Mesenchymal stem cell (in vitro differentiated cells and primary cell): ENCODE measurements around the gene SFMBT2.

ENCODE experiments used
- DNase-seq: peaks from one replicate; pipeline ENCODE4 v3.0.0-alpha.2; 2013
- H2AFZ ChIP-seq: one replicate; pipeline ENCODE4 v1.6.1; 2013; ENCODE audit warnings: low read depth, mild to moderate bottlenecking, control low read depth, inconsistent platforms, low read length, moderate library complexity
- H2AK5ac ChIP-seq: 2 replicates; pipeline ENCODE4 v1.6.1; 2013; ENCODE audit warnings: low read length, moderate library complexity, mild to moderate bottlenecking, inconsistent platforms; ENCODE audit not compliant: severe bottlenecking
- H2BK120ac ChIP-seq: one replicate; pipeline ENCODE4 v1.6.1; 2013; ENCODE audit warnings: low read depth, mild to moderate bottlenecking, inconsistent platforms, low read length, moderate library complexity
- H2BK12ac ChIP-seq, 2 experiments: one replicate each; pipeline ENCODE4 v1.6.1; 2013; ENCODE audit warnings: inconsistent platforms in 2 of 2, low read length in 2 of 2, mild to moderate bottlenecking in 2 of 2, moderate library complexity in 2 of 2, control low read depth in 1 of 2
- H2BK15ac ChIP-seq: one replicate; pipeline ENCODE4 v1.6.1; 2013; ENCODE audit warnings: mild to moderate bottlenecking, low read depth, inconsistent platforms; ENCODE audit not compliant: poor library complexity, severe bottlenecking
- H2BK5ac ChIP-seq: 2 replicates; pipeline ENCODE4 v1.6.1; 2013; ENCODE audit warnings: low read depth, mild to moderate bottlenecking, low read length, control low read depth, inconsistent platforms; ENCODE audit not compliant: poor library complexity, severe bottlenecking
- H3K14ac ChIP-seq, 2 experiments: one replicate each; pipeline ENCODE4 v1.6.1; 2013; ENCODE audit warnings: inconsistent platforms in 2 of 2, low read length in 2 of 2, control low read depth in 1 of 2, mild to moderate bottlenecking in 1 of 2, moderate library complexity in 1 of 2
- H3K18ac ChIP-seq, 2 experiments: one replicate each; pipeline ENCODE4 v1.6.1; 2013; ENCODE audit warnings: inconsistent platforms in 2 of 2, low read length in 2 of 2, control low read depth in 1 of 2, low read depth in 1 of 2, mild to moderate bottlenecking in 1 of 2
- H3K23ac ChIP-seq, 2 experiments: one replicate each; pipeline ENCODE4 v1.6.1; 2013; ENCODE audit warnings: inconsistent platforms in 2 of 2, low read length in 2 of 2, mild to moderate bottlenecking in 2 of 2, moderate library complexity in 2 of 2, control low read depth in 1 of 2
- H3K27ac ChIP-seq: 2 replicates; pipeline ENCODE4 v1.5.1; 2013; ENCODE audit warnings: mild to moderate bottlenecking, moderate library complexity, low read length, control low read depth, inconsistent platforms; ENCODE audit not compliant: poor library complexity, severe bottlenecking
- H3K27me3 ChIP-seq, 2 experiments: 2 replicates each; pipeline versions ENCODE4 v1.6.1 to v1.7.0; 2013; ENCODE audit warnings: low read length in 2 of 2, mild to moderate bottlenecking in 2 of 2, moderate library complexity in 2 of 2, control low read depth in 1 of 2, inconsistent platforms in 1 of 2; ENCODE audit not compliant: control insufficient read depth in 1 of 2, insufficient read depth in 1 of 2
- H3K36me3 ChIP-seq, 2 experiments: 2 replicates each; pipeline versions ENCODE4 v1.6.1 to v1.7.0; 2013; ENCODE audit warnings: low read length in 2 of 2, control low read depth in 1 of 2, inconsistent platforms in 1 of 2, low read depth in 1 of 2, mild to moderate bottlenecking in 1 of 2; ENCODE audit not compliant: insufficient read depth in 2 of 2, control insufficient read depth in 1 of 2
- H3K4ac ChIP-seq, 2 experiments: one replicate each; pipeline ENCODE4 v1.6.1; 2013; ENCODE audit warnings: inconsistent platforms in 2 of 2, low read length in 2 of 2, mild to moderate bottlenecking in 2 of 2, moderate library complexity in 2 of 2, control low read depth in 1 of 2, low read depth in 1 of 2
- H3K4me1 ChIP-seq: 2 replicates; pipeline ENCODE4 v1.6.1; 2013; ENCODE audit warnings: low read depth, low read length, control low read depth; ENCODE audit not compliant: control insufficient read depth, insufficient read depth
- H3K4me2 ChIP-seq: 2 replicates; pipeline ENCODE4 v1.6.1; 2013; ENCODE audit warnings: low read length, mild to moderate bottlenecking, inconsistent platforms; ENCODE audit not compliant: poor library complexity, severe bottlenecking
- H3K4me3 ChIP-seq, 2 experiments: 2 replicates each; pipeline versions ENCODE4 v1.5.1 to v1.7.0; 2013; ENCODE audit warnings: low read length in 2 of 2, mild to moderate bottlenecking in 2 of 2, control low read depth in 1 of 2, low read depth in 1 of 2; ENCODE audit not compliant: insufficient read depth in 1 of 2
- H3K79me1 ChIP-seq: replicated peaks from 2 replicates; pipeline ENCODE4 v1.6.1; 2013; ENCODE audit warnings: mild to moderate bottlenecking, control low read depth, low read length, inconsistent platforms; ENCODE audit not compliant: poor library complexity, severe bottlenecking
- H3K9ac ChIP-seq: 2 replicates; pipeline ENCODE4 v1.7.0; 2013; ENCODE audit warnings: mild to moderate bottlenecking, low read length, moderate library complexity
- H3K9me3 ChIP-seq: 2 replicates; pipeline ENCODE4 v1.7.0; 2013; ENCODE audit warnings: mild to moderate bottlenecking, low read length; ENCODE audit not compliant: control insufficient read depth
- H4K8ac ChIP-seq: one replicate; pipeline ENCODE4 v1.6.1; 2013; ENCODE audit warnings: inconsistent platforms, mild to moderate bottlenecking, low read length, moderate library complexity
- H4K91ac ChIP-seq: one replicate; pipeline ENCODE4 v1.6.1; 2013; ENCODE audit warnings: mild to moderate bottlenecking, low read length, inconsistent platforms
- WGBS: methylation state at CpG from one replicate; pipeline ENCODE4 v1.1.7; 2013; ENCODE audit warnings: mixed read lengths; 5-methylcytosine and 5-hydroxymethylcytosine counted together

The SFMBT2 gene

DNA sequence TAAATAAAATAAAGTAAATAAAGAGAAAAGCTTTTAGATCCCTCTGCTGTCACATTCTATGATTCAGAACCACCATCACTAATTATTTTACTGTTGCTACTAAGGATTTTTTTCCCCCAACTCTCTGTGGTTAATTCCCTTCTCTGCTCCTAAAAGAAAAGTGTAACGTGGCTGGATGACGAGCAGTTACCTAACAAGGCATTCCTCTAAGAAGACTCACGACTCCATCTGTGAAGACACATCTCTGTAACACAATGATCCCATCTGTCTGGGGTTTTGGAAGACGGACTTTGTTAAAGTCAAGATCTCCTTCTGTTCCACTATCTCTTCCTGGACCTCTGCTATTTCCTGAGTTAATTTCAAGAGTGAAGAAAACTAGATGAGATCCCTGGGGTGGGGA lies 179.9 kb downstream of the SFMBT2 start:
- no peak overlapping the region for H3K14ac ChIP-seq
- whole genome bisulfite sequencing: 21% methylated on average over 2 of the region's 4 CpGs
- no peaks in the 10 kb centered on the region for H3K27me3 ChIP-seq

DNA sequence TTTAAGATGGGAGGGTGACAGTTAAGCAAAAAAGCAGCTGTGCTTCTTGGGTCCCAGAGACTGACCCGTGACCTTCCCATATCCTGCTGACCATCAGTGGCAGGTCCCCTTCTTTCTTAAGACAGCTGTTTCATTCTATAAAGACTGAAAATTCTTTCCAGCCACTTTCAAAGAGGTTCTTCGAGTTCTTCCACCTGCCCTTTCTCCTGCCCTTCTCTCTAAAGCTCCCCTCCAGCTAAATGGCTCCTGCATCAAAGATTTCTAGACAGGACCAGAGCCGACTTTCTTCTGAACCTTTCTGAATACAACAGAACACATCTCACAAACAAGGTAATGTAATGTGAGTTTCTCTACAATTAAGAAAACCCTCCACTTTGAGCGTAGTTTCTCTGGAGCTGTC lies 180.8 kb downstream of the SFMBT2 start:
- H3K36me3 ChIP-seq: peaks cover 0 to 23% of the 10 kb centered on the region in 2 experiments
- no peak overlapping the region for H3K23ac ChIP-seq
- no peak overlapping the region for H3K4me2 ChIP-seq
- H3K4me3 ChIP-seq: no peak overlapping the region
- no peak overlapping the region for H2AK5ac ChIP-seq
- no peaks in the 10 kb centered on the region for H3K9me3 ChIP-seq
- H3K18ac ChIP-seq: no peak overlapping the region
- H3K79me1 ChIP-seq: no peaks in the 10 kb centered on the region
- no peak overlapping the region for H2AFZ ChIP-seq
- H2BK12ac ChIP-seq: no peak overlapping the region
- H2BK15ac ChIP-seq: no peak overlapping the region
- H2BK120ac ChIP-seq: no peak overlapping the region
- no peak overlapping the region for H3K9ac ChIP-seq
- no peak overlapping the region for H3K14ac ChIP-seq
- no peaks in the 10 kb centered on the region for H3K27me3 ChIP-seq
- no peak overlapping the region for H4K8ac ChIP-seq
- DNase-seq: no peak
- H3K27ac ChIP-seq: no peak overlapping the region
- H3K4me1 ChIP-seq: no peaks in the 10 kb centered on the region
- H4K91ac ChIP-seq: no peak overlapping the region
- 93% methylated on average over 4 of the region's 4 CpGs for WGBS
- no peak overlapping the region for H2BK5ac ChIP-seq
- no peak overlapping the region for H3K4ac ChIP-seq

More for the DNA sequence above, 179.9 kb downstream of the SFMBT2 start:
- no peak overlapping the region for H3K23ac ChIP-seq
- no peak overlapping the region for H3K4ac ChIP-seq
- H2BK15ac ChIP-seq: no peak overlapping the region
- no peak overlapping the region for H3K18ac ChIP-seq
- H3K4me2 ChIP-seq: no peak overlapping the region
- peak; percentile 71 for DNase-seq
- no peak overlapping the region for H2AFZ ChIP-seq
- no peaks in the 10 kb centered on the region for H3K9me3 ChIP-seq
- H3K4me3 ChIP-seq: no peak overlapping the region
- no peak overlapping the region for H2BK12ac ChIP-seq
- peaks cover 0 to 19% of the 10 kb centered on the region in 2 experiments for H3K36me3 ChIP-seq
- no peak overlapping the region for H3K9ac ChIP-seq
- no peak overlapping the region for H2BK5ac ChIP-seq
- H4K8ac ChIP-seq: no peak overlapping the region
- H3K79me1 ChIP-seq: no peaks in the 10 kb centered on the region
- no peak overlapping the region for H4K91ac ChIP-seq
- no peak overlapping the region for H3K27ac ChIP-seq
- H2AK5ac ChIP-seq: no peak overlapping the region
- no peak overlapping the region for H2BK120ac ChIP-seq
- H3K4me1 ChIP-seq: no peaks in the 10 kb centered on the region

DNA sequence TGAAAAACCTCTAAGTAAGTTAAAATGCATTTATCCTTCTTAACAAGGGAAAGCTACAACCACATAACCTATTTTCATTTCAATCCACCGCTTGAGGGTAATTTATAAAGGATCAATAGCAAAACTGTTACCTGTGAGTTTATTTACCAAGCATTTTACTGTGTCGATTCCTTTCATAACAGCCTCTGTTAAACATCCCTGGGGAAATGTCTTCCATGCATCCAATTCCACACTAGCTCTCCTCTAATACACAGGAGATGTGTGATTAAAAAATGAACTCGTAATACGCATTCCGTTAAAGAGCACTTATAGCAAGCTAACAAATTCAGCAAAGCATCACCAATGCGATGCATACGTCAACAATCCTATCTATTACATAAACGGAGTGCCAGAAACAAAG lies 185.7 kb downstream of the SFMBT2 start:
- H4K8ac ChIP-seq: no peak overlapping the region
- no peak overlapping the region for H3K14ac ChIP-seq
- H3K4me2 ChIP-seq: no peak overlapping the region
- H3K18ac ChIP-seq: no peak overlapping the region
- no peak overlapping the region for H2BK5ac ChIP-seq
- H2AK5ac ChIP-seq: no peak overlapping the region
- H4K91ac ChIP-seq: no peak overlapping the region
- H3K23ac ChIP-seq: no peak overlapping the region
- no peak overlapping the region for H3K27ac ChIP-seq
- H3K36me3 ChIP-seq: peaks cover 0 to 23% of the 10 kb centered on the region in 2 experiments
- H2BK120ac ChIP-seq: no peak overlapping the region
- H2AFZ ChIP-seq: no peak overlapping the region
- H2BK15ac ChIP-seq: no peak overlapping the region
- no peaks in the 10 kb centered on the region for H3K27me3 ChIP-seq
- H3K4ac ChIP-seq: no peak overlapping the region
- no peak overlapping the region for H3K4me3 ChIP-seq
- whole genome bisulfite sequencing: 98% methylated on average over 8 of the region's 8 CpGs
- peaks cover 23% of the 10 kb centered on the region for H3K9me3 ChIP-seq
- H3K9ac ChIP-seq: no peak overlapping the region
- H3K4me1 ChIP-seq: no peaks in the 10 kb centered on the region
- no peak overlapping the region for H2BK12ac ChIP-seq
- H3K79me1 ChIP-seq: no peaks in the 10 kb centered on the region
- no peak for DNase-seq

DNA sequence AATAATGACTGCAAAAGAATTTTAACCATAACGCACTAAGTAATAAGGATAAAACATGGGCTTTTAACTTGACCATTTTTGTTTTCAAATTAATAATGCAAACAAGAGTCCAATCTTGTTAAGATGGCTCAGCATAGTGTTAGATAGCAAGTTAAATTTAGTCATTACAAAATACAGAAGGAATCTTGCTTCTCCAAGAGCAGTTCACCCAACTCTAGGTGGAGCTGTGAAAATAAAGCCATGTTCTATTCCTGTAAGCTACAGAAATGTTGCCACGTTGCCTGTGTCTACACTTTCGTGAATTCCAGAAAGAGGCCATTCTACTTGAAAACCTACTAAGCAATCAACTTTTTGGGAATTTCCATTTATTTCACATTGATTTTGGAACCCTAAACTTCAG lies 191.9 kb downstream of the SFMBT2 start:
- Histone ChIP-seq H3K4ac (no peak overlapping the region), H2BK5ac (no peak overlapping the region), H3K27me3 (no peaks in the 10 kb centered on the region), H2AK5ac (no peak overlapping the region), H4K8ac (no peak overlapping the region), H2BK120ac (no peak overlapping the region), H2AFZ (no peak overlapping the region), H3K36me3 (peaks cover 0 to 3% of the 10 kb centered on the region in 2 experiments), H3K79me1 (no peaks in the 10 kb centered on the region), H3K18ac (no peak overlapping the region), H3K14ac (no peak overlapping the region), H3K9me3 (peaks cover 14% of the 10 kb centered on the region), H3K4me2 (no peak overlapping the region), H3K4me3 (no peak overlapping the region), H3K4me1 (no peaks in the 10 kb centered on the region), H4K91ac (no peak overlapping the region), H3K27ac (no peak overlapping the region), H2BK15ac (no peak overlapping the region), H3K23ac (no peak overlapping the region), H3K9ac (peak overlapping the region; percentile 37), H2BK12ac (no peak overlapping the region)
- DNase-seq: peak; percentile 42
- WGBS: 76% methylated on average over 2 of the region's 3 CpGs
